Vagina (tissue), 2 donors: ENCODE results near the gene RHOT1.

ENCODE experiments used
- CTCF ChIP-seq, 3 experiments: fragments of 450-650 bp in 2 of 3; fragments of 200-600 bp in 1 of 3; sonication (generic) in 1 of 3; IDR thresholded peaks; one replicate each; pipeline ENCODE4 v1.5.1; 2017 to 2019; ENCODE audit warnings: antibody characterized with exemption in 3 of 3, mild to moderate bottlenecking in 2 of 3, moderate library complexity in 2 of 3
- POLR2A ChIP-seq, 2 donors: fragments of 450-650 bp; IDR thresholded peaks; one replicate each; pipeline ENCODE4 v1.6.1; 2017; ENCODE audit warnings: antibody characterized with exemption in 2 of 2, mild to moderate bottlenecking in 2 of 2, moderate library complexity in 2 of 2

DNA sequence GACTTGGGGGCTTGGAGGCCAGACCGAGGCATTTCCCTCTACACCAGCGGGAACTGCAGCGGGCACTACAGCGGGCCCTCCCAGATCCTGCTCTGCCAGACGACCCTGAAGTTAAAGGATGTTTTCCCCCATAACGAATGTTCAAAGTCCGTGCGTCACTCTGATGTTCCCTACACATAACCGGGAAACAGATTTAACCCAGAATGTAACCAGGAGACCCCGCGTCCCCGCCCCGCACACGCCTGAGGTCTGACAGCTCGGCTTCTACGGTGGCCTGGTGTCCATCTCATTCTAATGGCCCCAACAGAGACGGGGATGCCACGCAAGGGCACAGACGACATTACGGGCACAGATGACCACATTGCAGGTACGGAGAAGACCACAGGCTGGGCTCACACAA, 31.7 kb upstream of the RHOT1 start:
- TF ChIP-seq CTCF (IDR thresholded peaks at IDR 0.05) (no peak), POLR2A (IDR thresholded peaks at IDR 0.05) (no peak)
